ENCODE results near the gene TPP2.
A peak's percentile ranks its signal among the peaks of the same experiment; 100 is the strongest.

Gene TPP2

GRCh38 chr13:102597029-102597961, 509 bp downstream of the TPP2 start:
- no peak for DNase-seq (ENCODE audit: low read depth)

GRCh38 chr13:102598061-102598460, 1.3 kb downstream of the TPP2 start:
- DNase-seq (ENCODE audit: low read depth): no peak

GRCh38 chr13:102599426-102600012, 2.7 kb downstream of the TPP2 start:
- DNase-seq (ENCODE audit: low read depth): no peak

- DNase-seq (ENCODE audit: low read depth): no peak
Observed at GRCh38 chr13:102606537-102607309, 9.9 kb downstream of the TPP2 start.

- DNase-seq (ENCODE audit: low read depth): no peak
Observed at GRCh38 chr13:102608974-102609373, 12.2 kb downstream of the TPP2 start.

- no peak for DNase-seq (ENCODE audit: low read depth)
Observed at GRCh38 chr13:102609696-102610095, 12.9 kb downstream of the TPP2 start.

- DNase-seq (ENCODE audit: low read depth): no peak
Observed at GRCh38 chr13:102610296-102610895, 13.6 kb downstream of the TPP2 start.

GRCh38 chr13:102617697-102618350, 21.0 kb downstream of the TPP2 start:
- DNase-seq (ENCODE audit: low read depth): no peak

- DNase-seq (ENCODE audit: low read depth): no peak
Observed at GRCh38 chr13:102620516-102620915, 23.7 kb downstream of the TPP2 start.

- no peak for DNase-seq (ENCODE audit: low read depth)
Observed at GRCh38 chr13:102626928-102627327, 30.1 kb downstream of the TPP2 start.

GRCh38 chr13:102628559-102628958, 31.8 kb downstream of the TPP2 start:
- DNase-seq (ENCODE audit: low read depth): no peak

GRCh38 chr13:102631198-102631597, 34.4 kb downstream of the TPP2 start:
- DNase-seq (ENCODE audit: low read depth): no peak

- no peak for DNase-seq (ENCODE audit: low read depth)
Observed at GRCh38 chr13:102638741-102639140, 42.0 kb downstream of the TPP2 start.

GRCh38 chr13:102642029-102642428, 45.2 kb downstream of the TPP2 start:
- no peak for DNase-seq (ENCODE audit: low read depth)

GRCh38 chr13:102642475-102642874, 45.7 kb downstream of the TPP2 start:
- no peak for DNase-seq (ENCODE audit: low read depth)

GRCh38 chr13:102643656-102644055, 46.9 kb downstream of the TPP2 start:
- peak; percentile 5 for DNase-seq (ENCODE audit: low read depth)

GRCh38 chr13:102645701-102646100, 48.9 kb downstream of the TPP2 start:
- DNase-seq (ENCODE audit: low read depth): no peak

- no peak for DNase-seq (ENCODE audit: low read depth)
Observed at GRCh38 chr13:102648046-102648445, 51.3 kb downstream of the TPP2 start.

- no peak for DNase-seq (ENCODE audit: low read depth)
Observed at GRCh38 chr13:102650444-102650843, 53.7 kb downstream of the TPP2 start.

- peak; percentile 8 for DNase-seq (ENCODE audit: low read depth)
Observed at GRCh38 chr13:102651392-102651791, 54.6 kb downstream of the TPP2 start.

- no peak for DNase-seq (ENCODE audit: low read depth)
Observed at GRCh38 chr13:102651892-102652291, 55.1 kb downstream of the TPP2 start.

GRCh38 chr13:102654756-102655155, 58.0 kb downstream of the TPP2 start:
- DNase-seq (ENCODE audit: low read depth): no peak
